ENCODE results near the gene METTL8.
A peak's percentile ranks its signal among the peaks of the same experiment; 100 is the strongest.

METTL8 gene, protein sequence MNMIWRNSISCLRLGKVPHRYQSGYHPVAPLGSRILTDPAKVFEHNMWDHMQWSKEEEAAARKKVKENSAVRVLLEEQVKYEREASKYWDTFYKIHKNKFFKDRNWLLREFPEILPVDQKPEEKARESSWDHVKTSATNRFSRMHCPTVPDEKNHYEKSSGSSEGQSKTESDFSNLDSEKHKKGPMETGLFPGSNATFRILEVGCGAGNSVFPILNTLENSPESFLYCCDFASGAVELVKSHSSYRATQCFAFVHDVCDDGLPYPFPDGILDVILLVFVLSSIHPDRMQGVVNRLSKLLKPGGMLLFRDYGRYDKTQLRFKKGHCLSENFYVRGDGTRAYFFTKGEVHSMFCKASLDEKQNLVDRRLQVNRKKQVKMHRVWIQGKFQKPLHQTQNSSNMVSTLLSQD

DNA sequence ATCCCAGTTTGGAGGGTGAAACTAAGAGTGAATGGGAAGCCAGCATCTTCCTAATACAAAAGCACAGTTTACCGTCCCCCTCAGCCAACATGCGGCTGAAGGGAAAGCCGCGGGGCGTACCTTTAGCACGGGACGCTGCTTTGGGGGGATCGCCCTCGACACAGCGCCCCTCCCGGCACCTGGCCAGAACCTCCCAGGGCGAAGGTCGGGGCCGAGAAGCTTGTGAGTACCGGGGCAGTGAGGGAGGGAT, at the start of gene METTL8:
TSS of gene METTL8 (minus strand) at position 228 of the 250 bp plus-strand sequence. CDS start 41,805 bp downstream, outside the sequence.
- DNase-seq: no peak

DNA sequence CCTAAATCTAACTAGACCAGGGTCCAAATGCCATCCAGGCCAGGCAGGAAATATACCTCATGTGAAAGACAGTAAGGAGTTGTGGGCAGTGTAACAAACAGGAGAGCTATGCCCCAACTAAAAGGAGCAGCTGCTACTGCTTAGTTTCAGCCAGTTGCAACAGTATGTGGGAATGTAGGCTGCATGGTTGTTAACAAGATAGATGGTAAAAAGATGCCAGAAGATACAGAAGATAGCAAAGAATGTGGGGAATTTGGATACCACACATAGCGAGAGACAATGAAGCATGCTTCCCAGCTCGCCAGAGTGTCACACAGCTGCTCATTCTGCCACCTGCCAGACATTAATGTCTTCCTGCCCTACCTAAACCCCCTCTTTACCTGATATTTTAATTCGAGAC, 49.1 kb upstream of the METTL8 start:
- no peak for DNase-seq

DNA sequence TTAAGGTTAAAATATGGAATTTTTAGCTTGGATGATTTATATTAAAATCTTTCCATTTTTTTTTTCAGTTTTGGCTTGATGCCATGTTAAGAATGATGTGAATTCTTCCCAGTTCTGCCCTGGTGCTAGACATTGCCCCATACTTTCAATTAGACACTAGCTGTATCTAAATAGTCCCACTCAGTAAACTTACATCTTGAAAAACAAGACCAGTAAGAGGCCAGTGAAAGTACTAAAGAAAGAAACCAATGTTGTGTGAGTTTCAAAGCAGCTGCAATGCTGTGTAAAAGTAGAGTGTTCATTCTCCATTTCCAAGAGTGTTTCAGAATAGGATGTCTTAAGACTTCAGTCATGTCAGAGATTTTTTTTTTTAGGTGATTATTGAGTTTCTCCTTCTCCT, 48.5 kb upstream of the METTL8 start:
- no peak for DNase-seq

DNA sequence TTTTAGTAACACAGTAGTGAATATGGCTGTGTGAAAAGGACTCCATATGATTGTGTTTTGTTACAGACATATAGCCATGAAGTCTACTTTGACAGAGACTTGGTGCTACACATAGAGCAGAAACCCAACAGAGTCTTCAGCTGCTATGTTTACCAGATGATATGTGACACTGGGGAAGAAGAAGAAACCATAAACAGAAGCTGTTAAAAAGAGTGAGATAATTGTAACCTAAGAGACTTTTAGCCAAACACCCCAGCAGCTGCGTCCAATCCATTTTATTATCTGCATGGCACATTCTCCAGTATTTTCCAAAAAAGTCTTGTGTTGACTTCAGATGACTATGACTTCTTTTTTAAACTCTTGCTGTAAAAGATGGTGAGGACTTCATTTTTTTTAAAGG, 47.1 kb upstream of the METTL8 start:
- no peak for DNase-seq

DNA sequence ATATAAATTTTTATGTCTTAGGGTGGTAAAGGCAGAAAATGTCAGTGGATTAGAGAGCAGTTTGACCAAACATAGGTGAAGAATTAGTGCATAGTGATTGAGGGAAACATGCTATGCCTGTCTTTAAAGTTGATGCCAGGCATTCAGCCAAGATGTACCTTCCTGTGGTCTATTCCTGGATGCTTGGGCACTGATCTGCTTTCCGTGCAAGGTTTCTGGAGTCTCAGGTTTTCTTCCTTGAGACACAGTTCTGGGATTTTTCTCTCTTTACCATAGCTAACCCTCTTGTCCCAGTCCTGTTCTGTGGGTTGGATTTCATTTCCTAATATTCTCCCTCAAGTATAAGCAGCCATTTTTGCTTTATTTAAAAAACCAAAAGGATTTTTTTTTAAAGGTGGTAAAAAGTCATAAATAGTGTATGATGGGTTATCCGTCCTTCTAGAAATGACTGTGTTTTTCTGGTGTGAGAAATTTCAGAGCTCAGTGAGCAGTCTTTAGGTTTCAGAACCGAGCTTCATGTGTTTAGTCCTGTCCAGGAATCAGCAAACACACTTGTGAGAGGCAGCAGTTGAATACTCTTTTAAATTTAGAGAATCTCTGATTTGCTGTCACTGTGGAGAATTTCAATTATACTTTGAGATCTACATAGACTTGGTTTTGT, 45.5 kb upstream of the METTL8 start:
- DNase-seq: no peak

DNA sequence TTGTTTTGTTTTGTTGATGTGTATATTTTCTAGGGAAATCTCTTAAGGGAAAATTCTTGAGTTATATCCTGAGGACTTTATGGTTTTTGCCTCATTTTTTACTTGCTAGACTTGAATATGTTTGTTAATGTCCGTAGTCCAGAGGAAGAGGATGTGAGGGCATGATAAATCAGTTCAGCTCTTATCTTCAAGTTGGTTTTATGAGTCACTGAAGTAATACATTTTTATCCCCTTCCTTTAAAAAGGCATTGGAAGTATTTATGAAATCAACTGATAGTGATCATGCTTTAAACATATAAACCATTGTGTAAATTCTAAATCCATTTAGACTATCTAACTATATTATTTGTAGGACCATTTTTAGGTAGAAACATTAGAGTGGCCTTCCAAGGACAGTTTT, 44.6 kb upstream of the METTL8 start:
- no peak for DNase-seq

DNA sequence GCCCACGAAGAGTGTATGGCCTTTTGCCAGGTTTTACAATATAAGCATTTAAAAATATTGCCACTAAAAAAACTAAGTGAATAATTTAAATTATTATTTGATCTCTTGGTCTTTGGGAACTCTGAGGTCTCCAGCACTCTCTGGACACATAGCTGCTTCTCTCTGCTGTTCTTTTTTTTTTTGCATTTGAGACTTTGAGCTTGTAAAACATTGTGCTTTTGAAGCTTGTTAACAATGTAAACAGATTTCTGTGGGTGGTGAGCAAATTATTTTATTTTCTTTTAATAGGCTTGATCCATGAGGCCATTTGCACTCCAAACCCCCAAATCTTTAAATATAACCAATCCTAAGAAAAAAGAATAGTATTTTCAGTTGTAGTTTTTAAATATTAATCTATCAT, 42.2 kb upstream of the METTL8 start:
- no peak for DNase-seq

DNA sequence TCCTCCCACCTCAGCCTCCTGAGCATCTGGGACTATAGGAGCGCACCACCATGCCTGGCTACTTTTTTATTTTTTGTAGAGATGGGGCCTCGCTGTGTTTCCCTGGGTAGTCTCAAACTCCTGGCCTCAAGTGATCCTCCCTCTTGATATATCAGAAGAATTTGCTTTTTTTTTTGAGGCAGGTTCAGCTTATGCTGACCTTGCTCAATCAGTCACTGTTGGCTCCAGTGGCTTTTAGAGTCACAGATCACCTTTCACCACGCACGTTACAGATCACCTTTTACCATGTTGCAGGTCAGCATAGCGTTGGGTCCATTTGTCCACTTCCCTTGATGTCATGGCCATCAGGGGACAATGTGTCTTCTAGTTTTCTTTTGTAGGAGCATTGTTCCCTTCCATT, 36.3 kb upstream of the METTL8 start:
- no peak for DNase-seq

DNA sequence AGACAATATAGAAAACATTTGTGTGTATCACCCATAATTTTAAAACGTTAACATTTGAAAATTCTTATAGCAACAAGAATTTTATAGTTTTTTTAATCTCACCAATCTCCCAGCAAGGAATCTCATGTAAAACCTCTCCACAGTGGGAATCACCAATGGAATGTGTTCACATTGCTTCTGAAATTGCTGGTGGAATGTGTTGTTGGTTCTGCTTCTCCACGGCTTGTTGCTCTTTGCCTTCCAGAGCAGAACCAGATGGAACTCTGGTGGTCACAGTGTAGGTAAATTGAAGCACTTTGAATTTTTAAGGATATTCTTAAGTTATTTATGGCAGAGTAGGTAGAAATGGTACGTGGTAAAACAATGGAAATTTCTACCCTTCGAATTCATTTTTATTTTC, 35.4 kb upstream of the METTL8 start:
- no peak for DNase-seq

DNA sequence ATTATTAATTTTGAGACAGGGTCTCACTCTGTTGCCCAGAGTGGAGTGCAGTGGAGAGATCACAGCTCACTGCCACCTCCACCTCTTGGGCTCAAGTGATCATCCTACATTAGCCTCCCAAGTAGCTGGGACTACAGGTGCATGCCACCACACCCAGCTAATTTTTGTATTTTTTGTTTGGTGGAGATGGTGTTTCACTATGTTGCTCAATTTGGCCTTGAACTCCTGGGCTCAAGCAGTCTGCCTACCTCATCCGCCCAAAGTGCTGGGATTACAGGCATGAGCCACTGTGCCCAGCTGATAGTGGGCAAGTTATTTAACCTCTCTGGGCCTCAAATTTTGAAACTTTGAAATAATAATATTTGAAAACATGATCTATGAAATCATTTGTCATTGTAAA, 26.7 kb upstream of the METTL8 start:
- no peak for DNase-seq

DNA sequence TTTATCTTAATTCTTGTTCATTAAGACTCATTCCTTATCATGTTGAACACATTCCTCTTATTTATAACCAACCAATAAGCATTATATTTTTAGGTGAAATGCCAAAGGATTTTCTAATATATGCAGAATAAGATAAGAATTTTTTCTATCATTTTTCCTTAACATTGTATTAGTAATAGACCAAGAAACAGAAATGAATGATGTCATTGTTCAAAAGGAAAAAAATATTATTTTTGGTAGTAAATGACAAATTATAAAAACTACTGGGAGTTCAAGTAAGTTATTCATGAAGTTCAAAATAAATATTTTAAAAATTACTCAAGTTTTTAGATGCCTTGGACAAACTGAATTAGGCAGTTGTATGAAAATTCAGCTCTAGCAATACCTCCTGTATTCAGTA, 25.7 kb upstream of the METTL8 start:
- DNase-seq: no peak

DNA sequence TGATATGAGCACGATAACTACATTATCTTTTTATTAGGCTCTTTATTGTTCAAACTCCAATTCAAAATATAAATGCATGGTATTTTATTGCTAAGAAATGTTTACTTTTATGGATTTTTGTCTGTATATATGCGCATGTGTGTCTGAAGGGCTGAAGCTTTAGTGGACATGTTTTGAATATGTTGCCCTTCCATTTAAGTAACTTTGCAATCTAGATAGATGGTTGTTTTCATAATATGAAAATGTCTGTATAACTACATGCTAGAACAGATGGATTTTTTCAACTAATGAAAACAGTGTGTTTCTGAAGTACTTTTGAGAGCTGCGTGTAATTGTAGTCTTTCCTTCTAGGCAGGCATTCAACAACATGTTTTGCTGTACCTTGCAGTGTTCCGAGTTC, 19.0 kb upstream of the METTL8 start:
- DNase-seq: no peak

DNA sequence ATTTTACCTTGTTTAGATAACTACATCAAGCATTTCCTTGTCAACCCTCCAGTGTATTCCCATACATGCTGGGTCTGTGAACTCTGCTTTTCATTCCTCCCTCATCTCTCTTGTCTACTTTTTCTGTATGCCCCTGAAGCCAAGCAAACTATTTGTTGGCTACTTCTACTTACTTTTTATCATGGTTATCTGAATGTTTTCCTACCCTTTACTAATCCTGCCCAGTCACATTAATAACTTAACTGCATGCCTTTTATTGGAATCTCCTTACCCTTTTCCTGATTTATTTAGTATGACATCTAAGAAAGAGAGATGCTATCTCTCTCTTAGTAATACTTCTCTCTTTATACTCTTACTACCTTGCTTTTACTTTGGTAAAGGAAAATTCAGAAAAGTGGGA, 17.3 kb upstream of the METTL8 start:
- no peak for DNase-seq

DNA sequence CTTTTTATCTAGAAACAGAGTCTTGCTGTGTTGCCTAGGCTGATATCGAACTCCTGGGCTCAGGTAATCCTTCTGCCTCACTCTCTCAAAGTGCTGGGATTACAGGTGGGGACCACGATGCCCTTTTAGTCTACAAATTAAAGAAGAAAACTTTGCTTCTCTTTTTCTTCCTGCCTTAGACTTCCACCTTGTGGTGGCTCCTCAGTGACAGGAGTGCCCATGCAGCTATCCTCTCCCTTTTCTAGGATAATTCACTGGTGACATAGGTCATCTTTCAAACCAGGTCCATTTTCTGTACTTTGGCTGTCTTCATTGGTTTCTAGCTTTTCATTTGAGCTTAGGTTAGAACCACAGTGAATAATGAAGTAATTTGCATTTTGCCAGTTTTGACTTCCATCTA, 13.9 kb upstream of the METTL8 start:
- no peak for DNase-seq

DNA sequence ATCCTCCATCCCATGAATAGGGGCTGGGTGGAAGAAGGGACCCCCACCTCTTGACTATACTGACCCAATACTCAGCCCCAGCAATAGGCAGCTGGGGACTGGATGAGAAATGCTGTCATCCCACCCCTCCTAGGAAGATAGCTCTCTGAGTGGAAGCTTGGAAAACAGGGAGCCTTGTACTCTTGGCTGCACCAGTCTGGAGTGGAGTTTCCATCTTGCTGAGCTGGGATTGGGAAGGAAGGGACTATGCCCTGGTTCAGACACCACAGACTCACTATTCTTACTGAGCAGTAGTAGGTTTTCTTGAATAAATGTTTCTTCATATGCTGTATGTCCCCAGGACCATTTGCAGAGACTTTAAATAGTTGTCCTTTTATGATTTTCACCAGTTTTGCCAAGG, 7.7 kb upstream of the METTL8 start:
- DNase-seq: no peak

DNA sequence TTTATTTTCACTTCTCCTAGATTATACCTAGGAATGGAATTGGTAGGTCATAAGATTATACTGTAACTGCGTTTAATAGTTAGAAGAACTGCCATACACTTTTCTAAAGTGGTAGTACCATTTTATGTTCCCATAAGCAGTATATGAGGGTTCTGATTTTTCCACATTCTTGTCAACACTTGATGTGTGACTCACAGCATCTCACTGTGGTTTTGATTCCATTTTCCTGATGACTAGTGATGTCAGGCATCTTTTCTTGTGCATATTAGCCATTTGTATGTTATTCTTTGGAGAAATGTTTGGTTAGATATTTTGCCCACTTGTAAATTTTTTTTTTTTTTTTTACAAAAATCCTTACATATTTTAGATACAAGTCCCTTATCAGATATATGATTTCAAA, 2.5 kb upstream of the METTL8 start:
- no peak for DNase-seq

DNA sequence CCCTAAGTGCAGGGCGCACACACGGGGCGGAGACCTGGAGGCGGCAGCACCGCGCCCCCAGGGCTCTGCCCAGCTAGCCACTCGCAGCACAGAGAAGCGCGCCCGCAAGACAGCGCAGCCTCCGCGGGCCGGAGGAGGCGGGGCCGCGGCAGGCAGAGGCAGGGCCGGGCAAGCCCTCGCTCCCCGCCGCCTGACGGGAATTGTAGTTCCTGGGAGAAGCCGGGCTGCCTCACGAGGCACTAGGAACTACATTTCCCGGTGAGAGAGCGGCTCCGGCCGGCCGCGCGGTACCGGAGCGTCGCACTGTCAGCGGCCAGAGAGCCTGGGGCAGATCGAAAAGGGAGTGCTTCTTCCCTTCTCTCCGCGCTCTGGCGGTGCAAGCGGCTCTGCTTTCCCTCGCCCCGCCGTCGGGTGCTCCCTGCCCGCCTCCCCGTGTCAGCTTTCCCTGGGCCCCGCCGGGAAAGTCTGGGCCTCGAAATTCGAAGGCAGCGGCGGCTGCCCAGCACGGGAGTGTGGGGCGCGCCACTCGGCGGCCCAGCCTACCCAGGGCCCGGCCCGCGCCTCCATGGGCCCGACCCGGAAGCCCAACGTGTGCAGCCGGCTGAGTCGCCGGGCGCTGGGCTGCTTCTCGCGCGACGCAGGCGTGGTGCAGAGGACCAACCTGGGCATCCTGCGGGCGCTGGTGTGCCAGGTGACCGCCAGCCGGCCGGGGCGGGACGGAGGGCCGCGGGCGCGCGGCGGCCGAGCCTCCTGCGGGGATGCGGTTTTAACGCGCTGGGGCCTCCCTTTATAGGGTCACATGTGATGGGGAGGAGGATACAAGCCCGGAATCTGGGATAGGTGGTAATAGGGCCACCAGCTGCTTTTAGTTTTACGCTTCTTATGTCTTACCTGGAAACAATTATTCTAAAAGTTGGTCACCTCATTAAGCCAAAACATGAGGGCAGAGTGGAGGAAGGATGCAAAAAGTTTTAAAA, 511 bp upstream of the METTL8 start, which contains the start of gene DCAF17:
TSS of gene DCAF17 (plus strand) at position 214 of the 977 bp plus-strand sequence. CDS start at position 566, 352 bp downstream.
- DNase-seq: peak; percentile 72

DNA sequence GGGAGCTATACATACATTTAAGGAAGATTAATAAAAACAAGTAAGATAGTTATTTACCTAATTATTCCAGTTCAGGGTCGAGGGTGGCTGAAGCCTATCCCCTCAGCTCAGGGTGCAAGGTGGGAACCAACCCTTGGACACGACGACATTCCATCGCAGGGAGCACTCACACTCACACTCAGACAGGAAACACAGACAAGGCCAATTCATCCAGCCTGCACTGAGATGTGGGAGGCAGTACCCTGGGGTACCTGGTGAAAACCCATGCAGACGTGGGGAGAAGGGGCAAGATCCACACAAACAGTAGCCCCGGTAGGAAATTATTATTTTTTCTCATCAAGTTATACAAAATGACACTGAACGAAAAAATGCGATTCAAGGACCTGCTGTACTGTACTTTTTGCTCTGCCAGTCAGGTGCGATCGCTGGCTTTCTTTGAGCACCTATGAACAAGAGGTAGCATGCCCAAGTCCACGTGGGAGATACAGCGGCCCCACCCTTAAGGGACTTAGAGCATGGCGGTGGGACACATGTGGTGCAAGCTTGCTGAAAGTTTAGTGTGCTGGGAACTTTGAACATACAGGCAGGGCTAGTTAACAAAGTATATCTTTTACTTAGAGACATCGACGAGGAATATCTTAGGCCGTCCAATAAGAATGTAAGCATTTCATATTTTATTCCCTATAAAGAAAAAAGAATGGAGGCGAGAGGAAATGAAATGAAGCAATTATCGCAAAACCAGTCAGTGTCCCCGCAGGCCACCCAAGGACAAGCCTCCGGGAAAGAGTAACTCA, 624 bp downstream of the METTL8 start:
- DNase-seq: peak; percentile 3

DNA sequence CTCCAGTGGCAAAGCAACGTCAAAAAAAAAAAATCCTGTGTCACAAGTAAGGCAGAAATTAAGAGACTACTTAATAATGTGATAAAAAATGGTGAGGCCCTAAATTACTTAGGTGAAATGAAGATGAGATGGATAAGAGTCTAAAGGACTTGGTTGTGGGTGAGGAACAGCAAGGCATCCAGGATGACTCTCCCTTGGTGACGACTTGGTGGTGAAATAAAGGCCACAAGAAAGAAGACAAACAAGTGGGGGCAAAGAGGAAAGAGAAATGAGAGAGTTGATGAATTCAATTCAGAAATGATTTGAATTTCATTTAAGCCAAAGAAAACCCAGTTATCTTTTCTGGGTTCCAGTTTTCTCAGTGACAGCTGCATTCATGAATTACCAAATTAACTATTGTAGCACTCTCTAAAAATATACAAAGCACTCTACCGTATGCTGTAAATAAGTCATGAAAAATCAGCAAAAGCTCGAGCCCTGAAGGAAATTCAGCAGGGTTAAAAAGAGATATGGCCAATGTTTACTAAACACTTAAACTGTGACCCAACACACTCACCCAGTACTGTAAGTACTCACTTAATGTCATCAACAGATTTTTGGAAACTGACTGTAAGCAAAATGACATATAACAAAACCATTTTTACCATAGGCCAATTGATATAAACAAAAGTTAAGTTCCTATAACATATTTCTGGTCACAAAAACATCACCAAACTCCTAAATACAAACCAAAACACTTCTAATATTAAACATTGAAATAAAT, 1.4 kb downstream of the METTL8 start:
- no peak for DNase-seq

DNA sequence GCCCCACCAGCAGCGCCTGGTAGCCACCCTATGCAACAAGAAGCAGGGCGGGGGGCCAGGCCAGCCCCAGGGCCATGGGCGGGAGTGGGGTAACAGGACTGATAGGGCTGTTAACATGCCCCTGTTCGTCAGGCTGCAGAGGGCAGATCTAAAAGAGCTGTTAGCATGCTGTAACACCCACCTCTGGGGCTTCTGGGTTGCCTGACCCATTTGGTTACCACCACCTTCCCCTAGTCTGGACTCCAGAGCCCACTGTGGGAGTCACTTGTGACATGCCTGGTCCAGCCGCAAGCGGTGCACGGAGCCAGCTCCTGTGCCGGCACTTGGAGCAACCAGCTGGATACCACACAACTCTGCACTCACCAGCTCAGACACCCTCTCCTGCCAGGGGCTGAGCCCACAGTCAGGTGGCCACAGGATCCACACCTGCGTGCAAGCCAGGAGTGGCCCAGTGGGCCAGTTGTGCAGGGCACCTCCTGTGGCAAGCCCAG, 2.1 kb downstream of the METTL8 start:
- DNase-seq: no peak

DNA sequence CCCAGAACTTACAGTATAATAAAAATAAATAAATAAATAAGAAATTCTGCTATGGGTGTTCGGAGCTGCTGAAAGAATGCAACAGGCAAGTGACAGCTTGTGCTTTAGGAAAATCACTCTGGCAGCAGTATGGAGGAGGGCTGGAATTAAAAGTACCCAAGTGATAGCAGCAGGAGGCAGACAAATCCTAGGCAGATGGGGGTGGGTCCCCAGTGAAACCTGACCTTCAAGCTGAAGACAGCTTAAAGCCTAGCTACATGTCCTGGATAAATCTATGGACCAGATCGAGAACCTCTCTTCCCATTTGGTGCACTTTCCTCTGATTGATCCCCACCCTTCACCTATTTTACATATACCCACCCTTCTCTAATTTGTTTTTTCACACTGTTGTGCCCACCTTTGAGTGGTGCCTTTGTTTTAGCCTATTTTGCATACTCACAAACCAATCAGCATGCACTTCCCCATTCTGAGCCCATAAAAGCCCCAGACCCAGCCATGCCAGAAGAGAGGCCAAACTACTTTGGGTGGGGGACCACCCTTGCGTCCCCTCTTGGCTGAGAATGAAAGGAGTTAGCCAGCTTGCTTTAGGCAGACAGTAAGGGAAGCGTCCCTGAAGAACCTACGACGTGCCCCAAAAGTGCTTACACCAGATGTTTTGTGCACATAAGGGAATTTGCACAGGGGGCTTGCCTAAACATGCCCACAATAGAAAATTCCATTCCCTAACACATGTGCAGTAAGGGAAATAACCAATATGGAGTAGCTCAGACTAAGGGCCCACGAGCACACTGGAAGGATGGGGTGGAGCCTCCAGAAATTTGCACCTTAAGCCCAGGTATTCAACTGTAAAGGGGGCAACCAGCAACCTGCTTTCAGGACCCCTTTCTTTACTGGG, 3.0 kb downstream of the METTL8 start:
- DNase-seq: no peak
